Measurements from ENCODE around the gene SNAP91.
"Not testable (repeated sequence)": the region's sequence is repeated elsewhere in the genome, so short reads cannot be mapped to it uniquely, and the experiment has no call there.

SNAP91 gene

GRCh38 chr6:83708970-83709747 lies at the start of gene SNAP91:
SNAP91 (minus strand) TSS chr6:83709101; CDS start chr6:83707927, 1,174 bp downstream.
- in situ Hi-C loops (cut with MboI; ENCODE audit: low sequenced_read_pairs): no loop called here

GRCh38 chr6:83758533-83758932 lies 49.6 kb upstream of the SNAP91 start:
- in situ Hi-C loops (cut with MboI; ENCODE audit: low sequenced_read_pairs): no loop called here

- in situ Hi-C loops (cut with MboI; ENCODE audit: low sequenced_read_pairs): no loop called here
These were observed 48.1 kb upstream of the SNAP91 start for GRCh38 chr6:83757021-83757420.

- in situ Hi-C loops (cut with MboI; ENCODE audit: low sequenced_read_pairs): no loop called here
These were observed 47.7 kb upstream of the SNAP91 start for GRCh38 chr6:83756565-83756964.

- in situ Hi-C loops (cut with MboI; ENCODE audit: low sequenced_read_pairs): not testable (repeated sequence)
These were observed 43.5 kb upstream of the SNAP91 start for GRCh38 chr6:83752375-83752774.

GRCh38 chr6:83741089-83741488 lies 32.2 kb upstream of the SNAP91 start:
- in situ Hi-C loops (cut with MboI; ENCODE audit: low sequenced_read_pairs): no loop called here

GRCh38 chr6:83735461-83735860 lies 26.6 kb upstream of the SNAP91 start:
- in situ Hi-C loops (cut with MboI; ENCODE audit: low sequenced_read_pairs): no loop called here

- in situ Hi-C loops (cut with MboI; ENCODE audit: low sequenced_read_pairs): no loop called here
These were observed 21.0 kb upstream of the SNAP91 start for GRCh38 chr6:83729871-83730270.

- in situ Hi-C loops (cut with MboI; ENCODE audit: low sequenced_read_pairs): no loop called here
These were observed 14.0 kb upstream of the SNAP91 start for GRCh38 chr6:83722876-83723275.

- in situ Hi-C loops (cut with MboI; ENCODE audit: low sequenced_read_pairs): no loop called here
These were observed 8.9 kb upstream of the SNAP91 start for GRCh38 chr6:83717809-83718208.

- in situ Hi-C loops (cut with MboI; ENCODE audit: low sequenced_read_pairs): no loop called here
These were observed 3.1 kb upstream of the SNAP91 start for GRCh38 chr6:83711958-83712357.

GRCh38 chr6:83709748-83710050 lies 798 bp upstream of the SNAP91 start:
- in situ Hi-C loops (cut with MboI; ENCODE audit: low sequenced_read_pairs): no loop called here

- in situ Hi-C loops (cut with MboI; ENCODE audit: low sequenced_read_pairs): no loop called here
These were observed 343 bp downstream of the SNAP91 start for GRCh38 chr6:83708546-83708969.

- in situ Hi-C loops (cut with MboI; ENCODE audit: low sequenced_read_pairs): no loop called here
These were observed 914 bp downstream of the SNAP91 start for GRCh38 chr6:83707829-83708545.

- in situ Hi-C loops (cut with MboI; ENCODE audit: low sequenced_read_pairs): no loop called here
These were observed 6.2 kb downstream of the SNAP91 start for GRCh38 chr6:83702749-83703148.

GRCh38 chr6:83702077-83702476 lies 6.8 kb downstream of the SNAP91 start:
- in situ Hi-C loops (cut with MboI; ENCODE audit: low sequenced_read_pairs): no loop called here

- in situ Hi-C loops (cut with MboI; ENCODE audit: low sequenced_read_pairs): no loop called here
These were observed 12.2 kb downstream of the SNAP91 start for GRCh38 chr6:83696674-83697073.

- in situ Hi-C loops (cut with MboI; ENCODE audit: low sequenced_read_pairs): no loop called here
These were observed 23.4 kb downstream of the SNAP91 start for GRCh38 chr6:83685481-83685880.

GRCh38 chr6:83677791-83678190 lies 31.1 kb downstream of the SNAP91 start:
- in situ Hi-C loops (cut with MboI; ENCODE audit: low sequenced_read_pairs): no loop called here

GRCh38 chr6:83637953-83638352 lies 70.9 kb downstream of the SNAP91 start:
- in situ Hi-C loops (cut with MboI; ENCODE audit: low sequenced_read_pairs): no loop called here

- in situ Hi-C loops (cut with MboI; ENCODE audit: low sequenced_read_pairs): no loop called here
These were observed 72.1 kb downstream of the SNAP91 start for GRCh38 chr6:83636800-83637199.

- in situ Hi-C loops (cut with MboI; ENCODE audit: low sequenced_read_pairs): no loop called here
These were observed 75.3 kb downstream of the SNAP91 start for GRCh38 chr6:83633609-83634008.
